ENCODE results near the gene TNFRSF9.

Gene TNFRSF9

DNA sequence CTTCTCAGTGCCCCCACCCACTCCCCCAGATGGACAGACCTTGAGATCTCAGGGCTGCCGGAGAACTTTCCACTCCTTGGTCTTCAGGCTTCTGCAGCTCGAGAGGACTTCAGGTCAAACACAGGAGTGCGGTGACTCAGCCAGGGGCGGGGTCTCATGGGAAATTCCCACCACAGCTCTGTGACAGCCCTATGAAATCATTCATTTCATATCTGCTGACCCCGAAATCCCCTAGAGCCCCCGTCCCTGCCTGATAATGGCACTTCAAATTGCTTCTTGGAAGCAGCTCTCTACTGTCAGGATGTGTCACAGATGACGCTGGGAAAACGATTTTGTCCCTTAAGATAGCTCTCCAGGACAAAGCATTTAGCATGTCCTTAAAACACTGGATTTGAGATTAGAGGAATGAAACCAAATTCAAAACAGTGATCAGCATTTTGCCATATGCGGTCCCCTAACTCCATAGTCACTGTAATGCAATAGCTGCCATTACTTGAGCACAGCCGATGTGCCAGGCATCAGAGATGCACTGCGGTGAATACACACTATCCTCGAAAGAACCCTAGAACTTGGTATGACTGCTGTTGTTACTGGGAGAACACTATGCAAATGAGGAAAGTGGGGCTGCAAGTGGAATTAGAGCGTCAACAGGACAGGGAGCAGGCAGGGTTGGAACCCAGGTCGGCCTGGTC lies at the start of gene TNFRSF9:
Gene TNFRSF9 (minus strand): TSS at position 95 of the 692 bp plus-strand sequence. CDS start 845 bp downstream, outside the sequence.
- Mint-ChIP-seq H3K27me3 (peaks cover 44% of the 10 kb centered on the region), H3K36me3 (peaks cover 13% of the 10 kb centered on the region), H3K27ac (peak within 1 kb of the TSS; percentile 78), H3K4me3 (peak within 1 kb of the TSS; percentile 82), H3K9me3 (no peaks in the 10 kb centered on the region), H3K4me1 (peaks cover 30% of the 10 kb centered on the region)
- ATAC-seq, result peak; percentile 87

DNA sequence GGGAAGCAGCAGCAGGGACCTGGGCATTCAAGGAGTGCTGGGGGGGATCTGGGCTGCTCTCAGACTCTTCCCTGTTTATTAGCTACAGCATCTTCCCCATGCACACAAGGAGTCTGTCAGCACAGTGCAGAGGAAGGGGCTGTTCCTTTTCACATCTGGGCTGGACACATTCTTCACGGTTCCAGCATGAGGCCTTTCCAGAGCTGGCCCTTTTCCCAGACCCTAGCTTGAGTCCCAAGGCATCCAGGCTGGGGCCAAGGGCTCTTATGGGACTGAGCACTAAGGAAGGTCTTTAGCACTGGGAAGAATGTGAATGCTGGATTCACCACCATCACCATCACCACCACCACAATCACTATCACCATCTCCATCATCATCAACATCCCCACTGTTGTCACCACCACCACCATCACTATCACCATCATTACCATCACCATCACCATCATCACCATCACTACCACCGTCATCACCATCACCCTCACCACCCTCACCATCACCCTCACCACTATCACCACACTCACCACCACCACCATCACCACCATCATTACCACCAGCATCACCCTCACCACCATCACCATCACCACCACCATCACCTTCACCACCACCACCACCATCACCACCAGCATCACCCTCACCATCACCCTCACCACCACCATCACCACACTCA lies 49.3 kb upstream of the TNFRSF9 start:
- H3K27me3 Mint-ChIP-seq, result no peaks in the 10 kb centered on the region
- peaks cover 8% of the 10 kb centered on the region for H3K9me3 Mint-ChIP-seq
- no peak overlapping the region for H3K27ac Mint-ChIP-seq
- H3K36me3 Mint-ChIP-seq, result peaks cover 50% of the 10 kb centered on the region
- no peak for ATAC-seq
- peaks cover 21% of the 10 kb centered on the region for H3K4me1 Mint-ChIP-seq
- H3K4me3 Mint-ChIP-seq, result no peak overlapping the region

- no peak for ATAC-seq
- Mint-ChIP-seq H3K27ac (no peak overlapping the region), H3K27me3 (no peaks in the 10 kb centered on the region), H3K4me1 (peaks cover 14% of the 10 kb centered on the region), H3K9me3 (peaks cover 8% of the 10 kb centered on the region), H3K4me3 (no peak overlapping the region), H3K36me3 (peaks cover 55% of the 10 kb centered on the region)
Measured at GRCh38 chr1:7988576-7988975, 47.9 kb upstream of the TNFRSF9 start.

DNA sequence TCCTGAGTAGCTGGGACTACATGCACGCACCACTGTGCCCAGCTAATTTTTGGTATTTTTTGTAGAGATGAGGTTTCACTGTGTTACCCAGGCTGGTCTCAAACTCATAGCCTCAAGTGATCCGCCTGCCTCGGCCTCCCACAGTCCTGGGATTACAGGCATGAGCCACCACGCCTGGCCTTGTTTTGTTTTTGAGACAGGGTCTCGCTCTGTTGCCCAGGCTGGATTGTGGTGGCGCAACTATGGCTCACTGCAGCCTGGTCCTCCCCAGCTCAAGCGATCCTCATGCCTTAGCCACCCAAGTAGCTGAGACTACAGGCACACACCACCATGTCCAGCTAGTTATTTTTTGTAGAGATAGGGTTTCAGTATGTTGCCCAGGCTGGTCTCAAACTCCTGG lies 46.9 kb upstream of the TNFRSF9 start:
- ATAC-seq, result no peak
- Mint-ChIP-seq H3K36me3 (peaks cover 53% of the 10 kb centered on the region), H3K4me3 (no peak overlapping the region), H3K4me1 (peaks cover 9% of the 10 kb centered on the region), H3K9me3 (peaks cover 8% of the 10 kb centered on the region), H3K27me3 (no peaks in the 10 kb centered on the region), H3K27ac (no peak overlapping the region)

- no peaks in the 10 kb centered on the region for H3K27me3 Mint-ChIP-seq
- ATAC-seq, result no peak
- H3K36me3 Mint-ChIP-seq, result peaks cover 55% of the 10 kb centered on the region
- H3K4me1 Mint-ChIP-seq, result peaks cover 13% of the 10 kb centered on the region
- no peak overlapping the region for H3K27ac Mint-ChIP-seq
- H3K9me3 Mint-ChIP-seq, result peaks cover 8% of the 10 kb centered on the region
- H3K4me3 Mint-ChIP-seq, result no peak overlapping the region
Measured at GRCh38 chr1:7985851-7986612, 45.4 kb upstream of the TNFRSF9 start.

DNA sequence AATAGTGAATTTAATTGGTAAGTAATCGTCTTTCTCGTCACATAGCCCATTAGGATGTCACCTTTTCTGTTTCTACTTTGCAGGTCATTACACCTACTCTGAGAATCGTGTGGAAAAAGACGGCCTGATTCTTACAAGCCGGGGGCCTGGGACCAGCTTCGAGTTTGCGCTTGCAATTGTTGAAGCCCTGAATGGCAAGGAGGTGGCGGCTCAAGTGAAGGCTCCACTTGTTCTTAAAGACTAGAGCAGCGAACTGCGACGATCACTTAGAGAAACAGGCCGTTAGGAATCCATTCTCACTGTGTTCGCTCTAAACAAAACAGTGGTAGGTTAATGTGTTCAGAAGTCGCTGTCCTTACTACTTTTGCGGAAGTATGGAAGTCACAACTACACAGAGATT lies 44.2 kb upstream of the TNFRSF9 start:
- Mint-ChIP-seq H3K4me1 (peaks cover 13% of the 10 kb centered on the region), H3K27me3 (no peaks in the 10 kb centered on the region), H3K4me3 (no peak overlapping the region), H3K36me3 (peaks cover 56% of the 10 kb centered on the region), H3K27ac (no peak overlapping the region), H3K9me3 (peaks cover under 1% of the 10 kb centered on the region)
- ATAC-seq, result no peak

GRCh38 chr1:7983086-7983778 lies 42.6 kb upstream of the TNFRSF9 start:
- H3K4me3 Mint-ChIP-seq, result no peak overlapping the region
- no peaks in the 10 kb centered on the region for H3K9me3 Mint-ChIP-seq
- peaks cover 13% of the 10 kb centered on the region for H3K4me1 Mint-ChIP-seq
- peak overlapping the region; percentile 17 for H3K27ac Mint-ChIP-seq
- peaks cover 59% of the 10 kb centered on the region for H3K36me3 Mint-ChIP-seq
- no peaks in the 10 kb centered on the region for H3K27me3 Mint-ChIP-seq
- ATAC-seq, result no peak

- no peaks in the 10 kb centered on the region for H3K27me3 Mint-ChIP-seq
- ATAC-seq, result no peak
- peaks cover 50% of the 10 kb centered on the region for H3K36me3 Mint-ChIP-seq
- no peak overlapping the region for H3K4me3 Mint-ChIP-seq
- peaks cover 13% of the 10 kb centered on the region for H3K4me1 Mint-ChIP-seq
- H3K9me3 Mint-ChIP-seq, result no peaks in the 10 kb centered on the region
- no peak overlapping the region for H3K27ac Mint-ChIP-seq
Measured at GRCh38 chr1:7980984-7981383, 40.3 kb upstream of the TNFRSF9 start.

DNA sequence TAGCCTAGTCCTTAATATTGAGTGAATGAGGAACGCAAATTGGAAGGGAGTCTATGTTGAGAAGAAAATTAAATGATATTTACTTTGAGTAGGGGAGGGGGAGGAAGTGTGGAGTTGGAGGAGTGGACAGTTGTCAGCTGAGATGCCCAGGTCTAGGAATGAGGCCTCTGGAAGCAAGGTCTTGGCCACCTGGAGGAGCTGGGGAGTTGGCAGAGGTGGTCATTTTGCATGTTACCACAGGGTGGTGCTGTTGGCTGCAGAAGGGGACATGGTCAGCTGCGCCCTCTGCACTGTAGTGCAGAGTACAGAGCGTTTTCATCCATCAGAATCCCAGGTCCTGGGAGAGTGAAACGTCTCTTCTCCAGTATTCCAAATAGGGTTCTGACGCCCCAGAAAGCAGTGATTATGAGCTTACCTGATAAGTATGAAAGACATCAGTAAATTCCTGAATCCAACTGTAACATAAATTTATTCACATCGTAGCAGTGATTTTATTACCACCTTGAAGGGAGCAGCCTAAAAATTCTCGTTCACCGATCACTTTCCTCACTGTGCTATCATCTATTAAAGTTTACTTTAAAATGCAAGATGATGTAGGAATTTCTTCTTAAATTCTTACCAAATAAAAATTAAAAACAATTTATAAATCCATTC lies 34.7 kb upstream of the TNFRSF9 start:
- H3K4me3 Mint-ChIP-seq, result no peak overlapping the region
- peak; percentile 54 for ATAC-seq
- H3K27me3 Mint-ChIP-seq, result no peaks in the 10 kb centered on the region
- H3K36me3 Mint-ChIP-seq, result peaks cover 56% of the 10 kb centered on the region
- peak overlapping the region; percentile 39 for H3K27ac Mint-ChIP-seq
- no peaks in the 10 kb centered on the region for H3K9me3 Mint-ChIP-seq
- peaks cover 7% of the 10 kb centered on the region for H3K4me1 Mint-ChIP-seq

- Mint-ChIP-seq H3K27me3 (no peaks in the 10 kb centered on the region), H3K27ac (no peak overlapping the region), H3K36me3 (peaks cover 56% of the 10 kb centered on the region), H3K4me1 (peaks cover 7% of the 10 kb centered on the region), H3K4me3 (no peak overlapping the region), H3K9me3 (no peaks in the 10 kb centered on the region)
- ATAC-seq, result no peak
Measured at GRCh38 chr1:7973086-7973485, 32.4 kb upstream of the TNFRSF9 start.

DNA sequence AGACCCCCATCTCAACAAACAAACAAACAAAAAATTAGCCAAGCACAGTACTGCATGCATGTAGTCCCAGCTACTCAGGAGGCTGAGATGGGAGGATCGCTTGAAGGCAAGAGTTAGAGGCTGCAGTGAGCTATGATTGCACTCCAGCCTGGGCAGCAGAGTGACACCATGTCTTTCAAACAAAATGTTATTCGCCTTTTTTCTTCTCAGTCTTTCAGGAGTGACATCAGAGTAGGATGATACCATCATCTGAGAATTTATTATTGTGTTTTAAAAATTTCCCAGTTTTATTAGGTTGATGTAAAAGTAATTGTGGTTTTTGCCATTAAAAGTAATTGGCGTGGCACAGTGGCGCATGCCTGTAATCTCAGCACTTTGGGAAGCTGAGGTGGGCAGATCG lies 31.6 kb upstream of the TNFRSF9 start:
- peaks cover 11% of the 10 kb centered on the region for H3K4me1 Mint-ChIP-seq
- no peak overlapping the region for H3K4me3 Mint-ChIP-seq
- no peak for ATAC-seq
- no peaks in the 10 kb centered on the region for H3K9me3 Mint-ChIP-seq
- H3K27me3 Mint-ChIP-seq, result no peaks in the 10 kb centered on the region
- H3K36me3 Mint-ChIP-seq, result peaks cover 54% of the 10 kb centered on the region
- H3K27ac Mint-ChIP-seq, result no peak overlapping the region

- peaks cover 18% of the 10 kb centered on the region for H3K4me1 Mint-ChIP-seq
- no peaks in the 10 kb centered on the region for H3K9me3 Mint-ChIP-seq
- peaks cover 58% of the 10 kb centered on the region for H3K36me3 Mint-ChIP-seq
- ATAC-seq, result no peak
- H3K4me3 Mint-ChIP-seq, result no peak overlapping the region
- no peak overlapping the region for H3K27ac Mint-ChIP-seq
- no peaks in the 10 kb centered on the region for H3K27me3 Mint-ChIP-seq
Measured at GRCh38 chr1:7971024-7971423, 30.4 kb upstream of the TNFRSF9 start.

DNA sequence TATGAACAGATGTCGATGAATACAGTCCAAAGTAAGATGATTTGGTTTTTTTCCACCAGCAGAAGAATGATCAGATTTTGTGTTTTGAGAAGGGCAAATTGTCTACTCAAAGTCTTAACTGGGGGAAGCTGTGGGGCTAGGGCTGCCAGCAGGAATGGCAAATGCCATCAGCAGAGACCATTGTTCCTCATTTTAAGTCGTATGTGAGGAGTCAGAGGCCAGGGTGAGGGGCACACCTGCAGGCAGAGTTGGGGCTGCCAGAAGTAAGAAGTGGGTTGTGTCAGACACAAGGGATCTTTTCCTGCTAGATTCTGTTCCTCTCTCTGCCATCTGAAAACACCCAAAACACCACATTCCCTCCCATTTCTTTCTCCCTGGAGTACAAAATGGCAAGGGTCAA lies 29.6 kb upstream of the TNFRSF9 start:
- peaks cover 17% of the 10 kb centered on the region for H3K4me1 Mint-ChIP-seq
- H3K27ac Mint-ChIP-seq, result no peak overlapping the region
- no peak overlapping the region for H3K4me3 Mint-ChIP-seq
- no peaks in the 10 kb centered on the region for H3K9me3 Mint-ChIP-seq
- ATAC-seq, result no peak
- H3K27me3 Mint-ChIP-seq, result no peaks in the 10 kb centered on the region
- H3K36me3 Mint-ChIP-seq, result peaks cover 61% of the 10 kb centered on the region

- Mint-ChIP-seq H3K27ac (no peak overlapping the region), H3K9me3 (no peaks in the 10 kb centered on the region), H3K4me3 (no peak overlapping the region), H3K27me3 (no peaks in the 10 kb centered on the region), H3K4me1 (peaks cover 25% of the 10 kb centered on the region), H3K36me3 (peaks cover 68% of the 10 kb centered on the region)
- ATAC-seq, result no peak
Measured at GRCh38 chr1:7967651-7968050, 27.0 kb upstream of the TNFRSF9 start.

DNA sequence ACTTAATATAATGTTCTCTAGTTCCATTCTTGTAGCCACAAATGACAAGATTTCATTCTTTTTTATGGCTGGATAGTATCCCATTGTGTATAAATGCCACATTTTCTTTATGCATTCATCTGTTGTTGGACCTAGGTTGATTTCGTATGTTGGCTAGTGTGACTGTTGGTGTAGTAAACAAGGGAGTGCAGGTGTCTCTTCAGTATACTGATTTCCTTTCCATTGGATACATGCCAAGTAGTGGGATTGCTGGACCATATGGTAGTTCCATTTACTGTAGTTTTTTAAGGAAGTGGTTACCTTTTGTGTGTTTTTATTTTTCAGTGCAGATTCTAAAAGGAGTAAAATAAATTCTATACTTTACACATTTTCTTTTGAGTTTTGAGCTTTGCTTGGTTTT lies 26.6 kb upstream of the TNFRSF9 start:
- H3K4me3 Mint-ChIP-seq, result no peak overlapping the region
- H3K27me3 Mint-ChIP-seq, result no peaks in the 10 kb centered on the region
- peaks cover 64% of the 10 kb centered on the region for H3K36me3 Mint-ChIP-seq
- H3K27ac Mint-ChIP-seq, result peak overlapping the region; percentile 24
- peaks cover 29% of the 10 kb centered on the region for H3K4me1 Mint-ChIP-seq
- no peak for ATAC-seq
- H3K9me3 Mint-ChIP-seq, result no peaks in the 10 kb centered on the region

Measured in stimulated activated memory B cell treated with anti-CD40 and anti-IgM and Interleukin-4, amounts not matched to agents 10 μg/mL and 1 μg/mL and 100 μg/mL, for 72 hours (primary cell).